Subcutaneous adipose tissue (tissue), 4 donors: Measurements from ENCODE around the gene NTN5. TPM values are rescaled to one million over a fixed set of nuclear protein-coding genes. Genes with fewer than 3 reads are reported as not detected.

ENCODE experiments used
- total RNA-seq, 4 donors: library from RNA; depleted of rRNA; stranded (reverse); fragments of >200 nt; gene quantifications; one replicate each; pipeline ENCODE4 v1.1.0, GENCODE V29; 2016
- TF ChIP-seq, protein P1 (sequence below): fragments of 450-650 bp; IDR thresholded peaks from one replicate; pipeline ENCODE4 v1.5.1; 2016; ENCODE audit warnings: low read depth, mild to moderate bottlenecking, control low read depth, antibody characterized with exemption, moderate library complexity

The NTN5 gene
- total RNA-seq, 4 donors from 2014 or later = 1.5 TPM; not detected in 3

DNA sequence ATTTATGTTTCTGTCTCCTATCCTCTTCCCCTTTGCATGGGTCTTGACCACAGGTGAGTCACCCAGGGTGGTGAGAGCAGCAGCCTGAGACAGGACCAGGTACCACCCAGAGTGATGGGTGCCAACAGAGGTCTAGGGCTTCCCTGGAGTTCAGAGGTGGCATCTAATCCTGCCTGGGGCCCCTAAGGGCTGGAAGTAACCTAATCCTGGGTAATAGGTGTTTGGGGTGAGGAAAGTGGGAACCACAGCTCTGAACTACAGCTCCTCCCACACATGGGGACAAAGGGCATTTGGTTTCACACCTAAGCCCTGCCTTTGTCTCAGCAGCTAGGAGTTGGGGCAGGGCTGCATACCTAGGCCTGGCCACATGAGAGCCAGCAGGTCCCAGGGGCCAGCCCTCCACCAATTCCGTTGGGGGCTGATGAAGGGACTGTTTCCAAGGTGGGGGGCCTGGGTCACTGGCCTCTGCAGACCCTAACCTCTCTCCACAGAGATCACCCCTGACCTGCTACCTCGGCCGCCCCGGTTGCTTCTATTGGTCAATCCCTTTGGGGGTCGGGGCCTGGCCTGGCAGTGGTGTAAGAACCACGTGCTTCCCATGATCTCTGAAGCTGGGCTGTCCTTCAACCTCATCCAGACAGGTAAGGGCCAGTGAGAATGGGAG, 45.5 kb downstream of the NTN5 start:
- TF ChIP-seq, protein P1, sequence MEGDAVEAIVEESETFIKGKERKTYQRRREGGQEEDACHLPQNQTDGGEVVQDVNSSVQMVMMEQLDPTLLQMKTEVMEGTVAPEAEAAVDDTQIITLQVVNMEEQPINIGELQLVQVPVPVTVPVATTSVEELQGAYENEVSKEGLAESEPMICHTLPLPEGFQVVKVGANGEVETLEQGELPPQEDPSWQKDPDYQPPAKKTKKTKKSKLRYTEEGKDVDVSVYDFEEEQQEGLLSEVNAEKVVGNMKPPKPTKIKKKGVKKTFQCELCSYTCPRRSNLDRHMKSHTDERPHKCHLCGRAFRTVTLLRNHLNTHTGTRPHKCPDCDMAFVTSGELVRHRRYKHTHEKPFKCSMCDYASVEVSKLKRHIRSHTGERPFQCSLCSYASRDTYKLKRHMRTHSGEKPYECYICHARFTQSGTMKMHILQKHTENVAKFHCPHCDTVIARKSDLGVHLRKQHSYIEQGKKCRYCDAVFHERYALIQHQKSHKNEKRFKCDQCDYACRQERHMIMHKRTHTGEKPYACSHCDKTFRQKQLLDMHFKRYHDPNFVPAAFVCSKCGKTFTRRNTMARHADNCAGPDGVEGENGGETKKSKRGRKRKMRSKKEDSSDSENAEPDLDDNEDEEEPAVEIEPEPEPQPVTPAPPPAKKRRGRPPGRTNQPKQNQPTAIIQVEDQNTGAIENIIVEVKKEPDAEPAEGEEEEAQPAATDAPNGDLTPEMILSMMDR = no peak

DNA sequence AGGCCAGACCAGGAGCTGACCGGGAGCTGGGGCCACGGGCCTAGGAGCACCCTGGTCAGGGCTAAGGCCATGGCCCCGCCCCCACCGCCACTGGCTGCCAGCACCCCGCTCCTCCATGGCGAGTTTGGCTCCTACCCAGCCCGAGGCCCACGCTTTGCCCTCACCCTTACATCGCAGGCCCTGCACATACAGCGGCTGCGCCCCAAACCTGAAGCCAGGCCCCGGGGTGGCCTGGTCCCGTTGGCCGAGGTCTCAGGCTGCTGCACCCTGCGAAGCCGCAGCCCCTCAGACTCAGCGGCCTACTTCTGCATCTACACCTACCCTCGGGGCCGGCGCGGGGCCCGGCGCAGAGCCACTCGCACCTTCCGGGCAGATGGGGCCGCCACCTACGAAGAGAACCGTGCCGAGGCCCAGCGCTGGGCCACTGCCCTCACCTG, 46.9 kb downstream of the NTN5 start:
- TF ChIP-seq, protein P1 = no peak

DNA sequence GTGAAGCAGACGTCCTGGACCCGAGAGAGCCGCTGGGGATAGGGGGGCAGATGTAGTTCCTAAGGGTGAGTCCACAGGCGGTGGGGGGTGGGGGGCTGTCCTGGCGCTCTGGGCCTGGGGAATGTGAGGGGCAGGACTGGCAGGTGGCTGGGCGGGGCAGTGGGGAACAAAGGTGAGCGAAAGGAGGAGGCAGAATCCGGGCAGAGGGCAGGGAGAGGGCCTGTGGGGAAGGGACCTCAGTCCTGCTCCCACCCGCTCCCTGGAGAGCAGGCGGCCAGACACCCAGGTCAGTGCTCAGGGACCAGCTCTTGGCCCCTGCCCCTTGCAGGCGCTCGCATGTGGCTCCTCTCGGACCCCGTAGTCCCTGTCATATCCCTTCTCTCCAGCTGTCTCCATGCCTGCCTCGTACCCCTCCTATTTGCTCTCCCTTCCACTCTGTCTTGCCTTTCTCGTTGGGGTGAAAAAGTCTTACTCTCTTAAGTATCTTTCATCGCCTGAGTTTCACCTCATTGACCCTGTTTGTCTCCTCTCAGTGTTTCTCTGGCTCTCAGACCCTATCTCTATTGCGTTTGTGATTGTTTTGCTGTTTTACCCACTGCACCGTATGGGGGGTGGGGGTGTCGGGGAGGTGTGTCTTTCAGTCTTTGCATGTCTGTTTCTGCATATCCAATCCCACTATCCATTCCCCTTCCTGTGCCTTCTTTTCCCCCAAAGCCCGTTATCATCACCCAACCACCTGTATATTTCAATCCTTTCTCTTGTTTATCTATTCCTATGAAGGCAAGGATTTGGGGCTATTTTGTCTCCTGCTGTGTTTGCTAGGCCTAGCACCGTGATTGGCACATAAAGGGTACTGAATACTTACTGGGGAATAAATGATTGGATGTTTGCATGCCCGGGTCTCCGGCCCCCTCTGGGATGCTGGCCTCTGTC, 47.8 kb downstream of the NTN5 start:
- TF ChIP-seq, protein P1 = no peak

DNA sequence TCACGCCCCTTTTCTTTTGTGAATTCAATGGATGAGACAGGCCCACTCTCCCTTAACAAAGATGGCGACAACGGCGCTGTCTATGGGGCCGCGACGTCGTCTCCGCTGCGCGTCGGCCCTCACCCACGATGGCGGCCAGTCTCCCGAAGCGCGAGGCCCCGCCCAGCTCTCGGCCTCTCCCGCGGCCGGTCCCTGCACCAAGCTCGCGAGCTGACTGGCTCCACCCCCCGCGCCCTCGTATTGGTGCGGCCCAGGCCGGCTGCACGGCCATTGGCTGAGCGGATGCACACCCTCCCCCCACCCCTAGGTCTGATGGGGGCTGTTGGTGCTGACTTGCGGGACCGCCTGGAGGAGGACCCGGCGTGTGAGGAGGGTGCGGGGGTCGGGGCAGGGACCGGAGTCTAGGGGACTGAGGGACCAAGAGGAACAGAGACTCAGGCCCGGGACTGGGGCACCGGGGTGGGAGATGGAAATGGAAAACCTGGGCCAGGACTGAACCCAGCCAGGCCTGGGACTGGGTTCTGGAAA, 48.7 kb downstream of the NTN5 start:
- TF ChIP-seq, protein P1 = no peak

DNA sequence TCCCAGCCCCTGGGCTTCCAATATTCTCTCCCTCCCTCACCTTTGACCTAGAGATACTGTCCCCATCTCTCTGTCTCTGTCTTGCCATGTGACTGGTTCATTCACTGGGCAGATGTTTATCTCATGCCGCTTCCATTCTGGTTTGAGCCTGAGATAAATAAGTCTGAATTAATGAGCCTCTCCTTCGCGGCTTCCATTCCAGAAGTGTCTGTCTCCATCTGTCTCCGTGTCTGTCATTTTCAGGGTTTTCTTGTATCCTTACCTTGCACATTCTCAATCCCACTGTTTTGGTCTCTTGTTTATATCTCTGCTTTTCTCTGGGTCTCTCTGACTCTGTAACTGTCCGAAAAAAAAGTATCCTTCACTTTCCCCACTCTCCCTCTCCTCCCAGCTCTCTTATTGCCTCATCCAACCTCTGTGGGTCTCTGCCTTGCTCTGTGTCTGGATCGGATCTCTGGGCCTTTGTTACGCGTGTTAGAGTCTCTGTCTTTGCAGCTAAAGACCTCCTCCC, 49.2 kb downstream of the NTN5 start:
- TF ChIP-seq, protein P1 = no peak

DNA sequence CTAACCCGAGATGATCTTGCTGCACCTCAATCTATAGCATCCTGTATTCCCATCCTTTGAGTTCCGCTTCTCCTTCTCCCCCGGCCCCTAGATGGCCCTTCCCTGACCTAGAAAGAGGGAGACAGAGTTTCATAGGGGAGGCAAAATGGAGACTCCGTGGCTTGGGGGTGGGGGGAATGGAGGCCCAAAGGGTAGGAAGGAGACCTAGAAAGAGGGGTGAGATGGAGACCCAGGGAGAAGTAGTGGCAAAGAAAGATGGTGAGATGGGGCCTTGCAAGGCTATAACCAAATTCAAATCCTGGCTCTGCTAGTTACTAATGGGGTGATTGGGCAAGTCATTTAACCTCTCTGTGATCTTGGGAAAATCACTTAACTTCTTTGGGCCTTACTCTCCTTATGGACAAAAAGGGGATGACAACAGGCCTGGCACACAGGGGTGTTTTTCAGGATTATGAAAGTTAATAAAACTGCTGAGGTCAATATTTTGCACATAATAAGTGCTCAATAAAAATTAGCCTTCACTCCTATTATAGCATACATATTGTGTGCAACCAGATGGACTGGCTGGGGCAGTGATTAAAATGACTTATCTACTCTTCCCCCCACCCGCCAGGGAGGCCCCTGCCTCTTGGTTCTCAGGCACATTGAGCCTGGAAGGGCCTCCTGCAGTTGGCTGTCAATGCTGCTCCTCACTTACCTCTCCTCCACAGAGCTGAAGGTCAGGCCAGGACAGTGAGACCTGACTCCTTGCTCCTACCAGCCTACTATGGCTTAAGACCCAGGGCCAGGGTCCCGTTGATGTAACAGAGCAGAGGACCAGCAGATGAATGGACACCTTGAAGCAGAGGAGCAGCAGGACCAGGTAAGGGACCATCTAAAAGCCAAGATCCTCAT, 52.9 kb downstream of the NTN5 start:
- TF ChIP-seq, protein P1 = no peak
